Measurements from ENCODE around the gene SIRPA.

DNA sequence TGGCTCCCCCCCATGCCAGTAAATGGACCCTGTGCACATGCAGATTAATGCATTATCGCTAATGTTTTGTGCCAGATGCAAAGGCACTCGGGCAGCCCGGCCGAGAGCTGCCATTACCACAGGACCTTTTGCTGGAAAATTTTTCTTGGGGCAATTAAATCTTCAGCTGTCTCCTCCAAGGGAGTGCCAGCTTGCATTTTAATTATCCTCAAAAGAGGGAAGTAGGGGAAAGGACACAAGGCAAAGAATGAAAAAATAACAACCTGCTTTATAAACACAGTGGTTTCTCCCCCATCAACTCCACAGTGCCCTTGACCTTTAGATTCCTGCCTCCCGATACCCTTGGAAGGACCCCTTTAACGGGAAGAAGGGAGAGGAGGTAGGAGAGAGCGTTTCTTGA lies 50.5 kb downstream of the SIRPA start:
- no peak for TF ChIP-seq EZH2phosphoT487 (IDR thresholded peaks at IDR 0.05; ENCODE audit: low read depth, severe bottlenecking, unreplicated experiment)
- TF ChIP-seq, protein P1, sequence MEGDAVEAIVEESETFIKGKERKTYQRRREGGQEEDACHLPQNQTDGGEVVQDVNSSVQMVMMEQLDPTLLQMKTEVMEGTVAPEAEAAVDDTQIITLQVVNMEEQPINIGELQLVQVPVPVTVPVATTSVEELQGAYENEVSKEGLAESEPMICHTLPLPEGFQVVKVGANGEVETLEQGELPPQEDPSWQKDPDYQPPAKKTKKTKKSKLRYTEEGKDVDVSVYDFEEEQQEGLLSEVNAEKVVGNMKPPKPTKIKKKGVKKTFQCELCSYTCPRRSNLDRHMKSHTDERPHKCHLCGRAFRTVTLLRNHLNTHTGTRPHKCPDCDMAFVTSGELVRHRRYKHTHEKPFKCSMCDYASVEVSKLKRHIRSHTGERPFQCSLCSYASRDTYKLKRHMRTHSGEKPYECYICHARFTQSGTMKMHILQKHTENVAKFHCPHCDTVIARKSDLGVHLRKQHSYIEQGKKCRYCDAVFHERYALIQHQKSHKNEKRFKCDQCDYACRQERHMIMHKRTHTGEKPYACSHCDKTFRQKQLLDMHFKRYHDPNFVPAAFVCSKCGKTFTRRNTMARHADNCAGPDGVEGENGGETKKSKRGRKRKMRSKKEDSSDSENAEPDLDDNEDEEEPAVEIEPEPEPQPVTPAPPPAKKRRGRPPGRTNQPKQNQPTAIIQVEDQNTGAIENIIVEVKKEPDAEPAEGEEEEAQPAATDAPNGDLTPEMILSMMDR (IDR thresholded peaks at IDR 0.05; ENCODE audit: poor library complexity): no peak
